Stimulated activated CD8-positive, alpha-beta memory T cell treated with anti-CD3 and anti-CD28 coated beads, Interleukin-12 subunit alpha, Interleukin-12 subunit beta, amount 100 ng/mL, for 4 hours (primary cell): Measurements from ENCODE around the gene DACH1.

Experiments used
- DNase-seq: peaks from one replicate; pipeline ENCODE4 v3.0.0-alpha.2; 2020; ENCODE audit warnings: low read depth

DACH1 gene

GRCh38 chr13:71702253-71702652 is 164.8 kb downstream of the DACH1 start:
- DNase-seq: no peak

DNA sequence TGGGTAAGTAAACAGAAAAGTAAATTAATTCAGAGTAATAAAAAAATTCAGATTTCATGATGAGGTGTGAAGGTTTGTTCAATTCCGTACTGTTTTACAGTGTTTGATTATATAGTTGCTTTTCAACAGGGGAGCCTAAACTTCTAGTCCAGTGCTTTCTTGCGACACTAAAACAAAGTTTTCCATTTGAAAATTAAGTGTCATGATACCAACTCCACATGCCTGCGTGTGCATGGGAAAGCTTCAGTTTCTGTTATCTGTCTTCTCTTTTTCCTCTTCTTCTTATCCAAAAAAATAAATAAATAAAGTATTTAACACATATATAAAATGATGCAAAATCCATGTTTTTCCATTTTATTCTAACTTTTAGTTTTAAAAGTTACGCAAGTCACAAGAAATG is 165.3 kb downstream of the DACH1 start:
- no peak for DNase-seq

DNA sequence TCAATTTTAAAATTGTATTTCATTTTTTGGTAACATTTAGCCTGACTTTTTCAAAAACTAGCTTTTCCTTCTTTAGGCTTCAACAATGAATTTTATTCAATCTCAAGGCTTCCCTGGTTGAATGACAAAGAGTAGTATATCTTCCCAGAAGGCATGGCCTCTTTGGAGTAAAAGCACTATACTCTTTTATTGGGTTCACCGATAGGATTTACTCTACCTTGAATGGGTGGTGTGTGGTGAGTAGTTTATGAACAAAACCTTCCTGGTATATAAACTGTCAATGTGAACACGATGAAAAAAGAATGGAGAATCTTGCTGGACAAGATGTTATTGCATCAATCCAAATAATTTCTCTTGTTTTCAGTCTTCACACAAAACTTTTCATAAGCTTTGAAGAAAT is 167.7 kb downstream of the DACH1 start:
- no peak for DNase-seq

GRCh38 chr13:71695662-71696061 is 171.3 kb downstream of the DACH1 start:
- no peak for DNase-seq

DNA sequence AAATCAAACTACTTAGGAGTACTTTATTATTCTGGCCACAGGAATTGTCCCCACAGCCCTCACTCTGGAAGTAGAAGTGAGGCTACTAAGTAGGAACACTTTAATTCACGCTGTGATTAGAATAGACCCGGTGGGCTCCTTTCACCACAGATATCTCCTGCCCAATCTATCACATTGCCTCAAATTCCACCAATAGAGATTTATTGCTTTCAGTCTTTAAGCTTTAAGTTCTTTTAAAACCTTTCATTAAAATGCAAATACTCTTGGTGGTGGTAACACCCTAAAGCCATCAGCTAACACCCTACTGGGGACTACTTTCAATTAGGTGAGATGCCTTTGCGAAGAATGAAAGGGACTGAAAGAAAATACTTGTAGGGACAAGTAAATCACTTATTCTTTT is 181.9 kb downstream of the DACH1 start:
- no peak for DNase-seq

GRCh38 chr13:71681901-71682613 is 184.9 kb downstream of the DACH1 start:
- no peak for DNase-seq

- DNase-seq: no peak
Observed at GRCh38 chr13:71677124-71677523, 189.9 kb downstream of the DACH1 start.

GRCh38 chr13:71672512-71672911 is 194.5 kb downstream of the DACH1 start:
- DNase-seq: no peak

DNA sequence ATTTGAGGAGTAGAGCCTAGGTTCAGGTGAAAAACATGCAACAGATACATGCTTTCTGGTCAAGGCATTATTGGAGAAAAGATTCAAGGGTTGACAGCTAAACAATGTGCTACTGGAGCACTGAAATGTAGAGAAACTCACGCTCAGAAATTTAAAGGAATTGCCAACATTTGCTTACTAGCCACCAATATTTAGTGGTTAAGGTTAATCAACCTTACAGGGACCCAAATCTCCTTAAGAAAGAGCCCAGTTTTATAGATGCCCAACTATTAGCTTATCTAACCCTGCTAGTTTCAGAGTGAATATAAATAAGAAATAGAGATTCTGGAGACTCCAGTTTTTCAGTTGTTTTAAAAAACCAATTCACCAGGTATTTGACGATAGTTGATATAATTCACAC is 203.6 kb downstream of the DACH1 start:
- DNase-seq: no peak

DNA sequence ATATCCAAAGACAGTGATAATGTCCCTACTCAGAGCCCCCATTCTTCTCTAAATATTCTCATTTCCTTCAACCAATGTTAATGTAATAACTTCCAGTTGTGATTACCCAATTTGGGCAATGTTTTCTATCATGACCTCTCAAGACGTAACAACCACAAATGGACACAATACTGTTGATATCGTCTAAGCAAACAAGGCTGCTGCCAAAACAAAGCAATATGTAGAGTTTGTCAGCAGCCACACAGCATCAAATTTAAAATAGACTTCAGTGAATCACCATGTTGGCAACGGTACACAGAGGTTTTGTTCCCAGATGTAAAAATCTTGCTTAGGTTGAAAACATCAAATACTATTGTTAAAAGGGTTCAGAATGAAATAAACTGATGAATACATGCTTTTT is 205.1 kb downstream of the DACH1 start:
- no peak for DNase-seq

GRCh38 chr13:71659404-71659803 is 207.6 kb downstream of the DACH1 start:
- no peak for DNase-seq

DNA sequence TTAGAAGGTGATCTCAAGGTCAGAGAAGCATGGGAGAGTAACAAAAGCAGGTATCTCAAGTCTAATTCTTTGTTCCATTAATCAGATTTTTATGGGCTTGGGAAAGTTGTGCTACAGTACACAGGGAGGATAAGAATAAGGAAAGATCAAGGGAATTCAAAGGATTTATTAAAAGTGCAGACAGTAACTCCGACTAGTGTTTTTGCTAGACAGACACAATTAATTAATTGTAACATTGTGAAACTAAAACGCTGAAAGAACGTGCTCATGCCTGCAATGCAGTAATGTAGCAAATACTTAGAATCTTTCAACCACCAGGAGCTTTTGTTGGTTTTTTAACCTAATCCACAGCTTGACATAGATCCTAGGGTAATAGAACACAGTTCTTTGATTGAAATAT is 221.5 kb downstream of the DACH1 start:
- no peak for DNase-seq

DNA sequence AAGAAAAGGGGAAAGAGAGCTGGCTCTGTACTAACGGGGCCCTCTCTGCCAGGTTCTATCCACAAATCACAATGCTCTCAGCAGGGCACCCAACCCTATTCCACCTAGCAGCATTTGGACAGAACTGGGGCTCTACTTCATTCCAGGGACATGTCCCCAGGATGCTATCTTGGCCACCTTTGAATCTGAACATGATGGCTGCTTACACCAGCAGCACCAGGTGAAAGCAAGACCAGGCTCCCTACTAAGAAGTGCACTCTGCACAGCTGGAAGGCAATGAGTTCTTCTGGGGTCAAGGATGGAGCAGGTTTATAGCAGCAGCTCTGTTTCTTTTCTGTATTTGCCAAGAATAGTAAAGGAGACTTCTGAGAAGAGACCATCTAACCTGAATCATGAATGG is 222.4 kb downstream of the DACH1 start:
- no peak for DNase-seq

DNA sequence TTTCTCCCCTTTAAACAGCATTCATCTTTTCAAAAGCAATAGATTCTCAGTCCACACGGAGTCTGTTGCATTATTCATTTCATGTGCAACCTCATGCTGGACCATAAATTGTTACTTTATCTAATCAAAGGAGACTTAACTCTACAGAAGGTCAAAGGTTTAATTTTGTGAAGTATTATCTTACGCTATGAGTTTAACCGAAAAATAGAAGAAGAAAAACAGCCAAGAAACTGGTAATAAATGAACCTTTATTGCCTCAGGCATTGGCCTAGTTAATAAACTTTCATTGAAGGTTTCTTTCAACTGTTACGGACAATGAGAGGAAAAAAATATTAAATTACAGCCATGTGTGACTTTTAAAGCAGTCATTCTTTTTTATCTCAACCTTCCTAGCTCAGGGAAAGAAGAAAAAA is 223.6 kb downstream of the DACH1 start:
- no peak for DNase-seq

DNA sequence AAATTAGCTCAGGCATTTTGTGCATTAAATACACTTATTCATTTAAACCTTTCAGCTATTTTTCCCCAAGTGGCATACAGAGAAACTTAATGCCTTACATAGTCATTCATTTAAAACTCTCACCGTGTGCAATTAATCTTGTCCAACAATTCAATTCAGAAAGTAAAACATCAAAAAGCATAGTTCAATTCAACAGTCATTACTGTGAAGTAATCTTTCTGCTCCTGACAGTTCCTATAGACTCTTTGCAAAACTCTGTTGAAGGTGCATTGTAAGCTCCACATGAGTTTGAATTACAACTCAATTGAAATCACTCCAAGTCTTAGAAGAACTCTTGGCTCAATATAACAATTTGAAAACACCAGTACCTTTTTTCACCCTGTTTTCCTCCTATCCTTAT is 228.3 kb downstream of the DACH1 start:
- DNase-seq: no peak

DNA sequence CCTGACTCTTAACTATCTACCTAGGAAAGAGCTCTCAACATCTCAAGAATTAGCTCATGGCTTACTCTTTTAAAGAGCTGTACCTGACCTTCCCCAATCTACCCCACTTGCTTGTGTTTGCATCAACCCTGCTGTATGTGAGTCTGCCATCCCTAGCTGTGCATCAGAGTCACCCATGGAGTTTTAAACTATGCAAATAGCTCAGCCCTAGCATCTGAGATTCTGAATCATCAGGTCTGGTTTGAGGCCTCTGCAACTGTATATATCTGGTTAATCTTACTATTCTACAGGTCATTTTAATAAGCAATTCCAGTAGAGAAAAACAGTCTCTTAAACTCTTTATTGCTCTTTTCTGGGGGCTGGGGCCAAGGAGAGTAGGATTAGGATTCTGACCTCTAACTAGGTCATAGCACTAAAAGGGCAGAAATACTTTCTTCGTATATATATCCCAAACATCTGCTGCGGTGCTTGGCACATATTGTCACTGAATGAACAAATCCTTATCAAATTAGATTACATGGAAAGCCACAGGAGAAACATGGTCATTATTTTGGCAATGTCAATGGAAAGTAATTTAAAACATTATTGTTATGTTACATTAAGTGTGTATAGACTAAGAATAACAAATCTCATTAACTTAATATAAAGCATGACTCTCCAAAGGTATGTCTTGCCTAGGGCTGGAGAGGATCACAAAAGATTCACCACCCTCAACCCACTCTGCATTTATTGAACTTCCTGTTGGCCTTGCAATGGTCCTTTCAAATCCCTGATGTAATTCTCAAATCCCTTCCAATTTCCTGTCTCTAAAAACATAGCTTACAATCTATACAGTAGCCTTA is 232.2 kb downstream of the DACH1 start:
- DNase-seq: no peak

DNA sequence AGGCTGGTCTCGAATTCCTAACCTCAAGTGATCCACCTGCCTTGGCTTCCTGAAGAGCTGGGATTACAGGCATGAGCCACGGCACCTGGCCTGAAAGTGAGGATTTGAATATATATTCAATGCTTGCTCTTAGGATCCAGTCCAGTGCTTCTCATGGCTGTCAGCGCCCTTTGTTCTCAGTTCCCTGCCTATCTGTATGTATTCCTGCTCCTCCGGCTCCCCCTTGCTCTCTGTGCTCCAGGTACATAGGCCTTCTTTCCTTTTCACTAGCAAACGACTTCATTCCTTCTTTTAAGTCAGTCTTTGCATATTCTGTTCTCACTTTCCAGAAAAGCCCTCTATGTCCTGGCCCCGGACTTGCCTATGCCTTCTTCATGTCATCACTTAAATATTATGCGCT is 232.8 kb downstream of the DACH1 start:
- DNase-seq: no peak

- DNase-seq: no peak
Observed at GRCh38 chr13:71632721-71633120, 234.3 kb downstream of the DACH1 start.

- DNase-seq: no peak
Observed at GRCh38 chr13:71632206-71632605, 234.8 kb downstream of the DACH1 start.

DNA sequence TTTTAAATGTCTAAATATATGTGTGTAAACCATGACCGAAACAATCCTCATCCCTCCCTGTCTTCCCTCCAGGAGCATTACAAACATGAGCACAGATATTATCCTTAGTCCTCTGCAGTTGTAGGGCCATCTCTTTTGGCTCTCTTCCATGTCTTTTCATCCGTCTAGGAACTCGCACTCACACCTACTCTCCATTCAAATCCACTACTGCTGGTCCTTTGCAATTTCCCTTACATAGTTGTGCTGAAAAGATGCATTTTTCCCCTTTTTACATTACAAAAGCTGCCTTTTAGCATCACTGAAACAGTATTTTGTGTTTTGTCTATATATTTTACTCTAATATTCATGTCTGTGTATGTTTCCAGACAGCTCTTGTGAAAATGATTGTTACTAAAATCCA is 237.8 kb downstream of the DACH1 start:
- no peak for DNase-seq

GRCh38 chr13:71626421-71627117 is 240.4 kb downstream of the DACH1 start:
- no peak for DNase-seq

DNA sequence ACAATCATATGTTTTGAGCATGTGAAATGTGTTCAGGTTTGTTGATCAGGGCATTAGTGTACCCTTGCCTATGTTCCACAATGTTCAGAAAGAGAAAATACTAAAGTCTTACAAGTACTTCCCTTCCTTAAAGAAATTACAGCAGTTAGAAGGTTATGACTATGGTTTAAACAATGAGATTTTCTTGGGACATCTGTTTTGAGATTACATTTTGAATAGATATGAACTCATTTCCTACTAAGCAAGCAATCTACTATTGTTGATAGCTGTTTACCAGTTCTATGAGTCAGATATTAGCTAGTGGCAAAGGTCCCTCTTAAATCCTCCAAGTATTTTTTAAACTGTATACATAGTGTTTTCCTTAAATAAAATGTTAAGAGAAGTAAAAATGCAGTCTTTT is 241.3 kb downstream of the DACH1 start:
- no peak for DNase-seq
